Endothelial cell of umbilical vein (primary cell): ENCODE data around the gene GBP3. TPM values are rescaled to one million over a fixed set of nuclear protein-coding genes. Genes with fewer than 3 reads are reported as not detected.

Experiments used
- BruUV-seq: library from RNA; stranded (reverse); fragments of 400-500 nt; replicated peaks from 2 replicates; lab custom pipeline; 2021; lab: Mats Ljungman, UMichigan
- CTCF ChIA-PET: fragments of 300-600, 350-600 bp; sonication (Branson Sonifier 250); formaldehyde crosslinking; loops from one replicate; lab custom pipeline; 2021; ENCODE audit warnings: antibody characterized with exemption, inconsistent platforms; lab: Charles Lee
- POLR2A ChIA-PET: fragments of 300-600, 350-600 bp; sonication (Branson Sonifier 250); formaldehyde crosslinking; loops from one replicate; lab custom pipeline; 2021; ENCODE audit warnings: antibody characterized with exemption, inconsistent platforms; lab: Charles Lee
- DNase-seq: peaks from one replicate; pipeline ENCODE4 v3.0.0-alpha.2; 2011; ENCODE audit warnings: low read depth, low spot score
- FAIRE-seq: peaks from 2 replicates; lab custom pipeline; 2011; peaks lifted over from hg19 to GRCh38; lab: Jason Lieb, UNC
- H2AFZ ChIP-seq: 2 replicates; pipeline ENCODE4 v1.6.0; 2012; ENCODE audit warnings: low read depth, low read length, control low read depth, inconsistent platforms
- H3K27ac ChIP-seq: 2 replicates; pipeline ENCODE4 v1.5.1; 2011; ENCODE audit warnings: low read depth, mild to moderate bottlenecking, control low read depth, low read length, moderate library complexity; ENCODE audit not compliant: insufficient read depth
- H3K27me3 ChIP-seq, 2 experiments: 2 replicates each; pipeline versions ENCODE4 v1.6.0 to v1.6.1; 2011; ENCODE audit warnings: low read length in 2 of 2, mixed read lengths in 1 of 2; ENCODE audit not compliant: control insufficient read depth in 2 of 2, insufficient read depth in 2 of 2
- H3K36me3 ChIP-seq, 2 experiments: 2 replicates in 1 of 2; 3 replicates in 1 of 2; pipeline ENCODE4 v1.5.1; 2011; ENCODE audit warnings: low read length in 2 of 2, mild to moderate bottlenecking in 1 of 2, moderate library complexity in 1 of 2; ENCODE audit not compliant: control insufficient read depth in 2 of 2, insufficient read depth in 2 of 2; ENCODE audit errors: extremely low read depth in 1 of 2
- H3K4me1 ChIP-seq: 3 replicates; pipeline ENCODE4 v1.5.1; 2011; ENCODE audit warnings: mild to moderate bottlenecking, low read length; ENCODE audit not compliant: control insufficient read depth, insufficient read depth; ENCODE audit errors: extremely low read depth
- H3K4me2 ChIP-seq: 2 replicates; pipeline ENCODE4 v1.6.1; 2011; ENCODE audit warnings: low read length, control low read depth, mixed read lengths; ENCODE audit not compliant: insufficient read depth
- H3K4me3 ChIP-seq, 3 experiments: fragments of 200-600 bp in 1 of 3; sonication (generic), shearing (Covaris generic) in 1 of 3; replicated peaks in 1 of 3; 2 replicates each; pipeline ENCODE4 v1.5.1; 2011 to 2016; ENCODE audit warnings: control low read depth in 3 of 3, low read length in 3 of 3, mild to moderate bottlenecking in 2 of 3, inconsistent platforms in 1 of 3, low read depth in 1 of 3, moderate library complexity in 1 of 3; ENCODE audit not compliant: insufficient read depth in 1 of 3
- H3K79me2 ChIP-seq: 2 replicates; pipeline ENCODE4 v1.6.0; 2012; ENCODE audit warnings: low read length, inconsistent platforms; ENCODE audit not compliant: control insufficient read depth, insufficient read depth
- H3K9ac ChIP-seq: replicated peaks from 2 replicates; pipeline ENCODE3; 2011; ENCODE audit warnings: low read length, control low read depth; ENCODE audit not compliant: insufficient read depth; ENCODE audit errors: extremely low read depth
- H3K9me1 ChIP-seq: replicated peaks from 3 replicates; pipeline ENCODE4 v1.6.0; 2011; ENCODE audit warnings: mild to moderate bottlenecking, low read length; ENCODE audit not compliant: control insufficient read depth, insufficient read depth; ENCODE audit errors: extremely low read depth
- H3K9me3 ChIP-seq: replicated peaks from 2 replicates; pipeline ENCODE4 v1.5.1; 2012; ENCODE audit warnings: low read length, inconsistent platforms; ENCODE audit not compliant: control insufficient read depth, insufficient read depth
- H4K20me1 ChIP-seq: replicated peaks from 2 replicates; pipeline ENCODE3; 2011; ENCODE audit warnings: mild to moderate bottlenecking, low read length; ENCODE audit not compliant: control insufficient read depth, insufficient read depth; ENCODE audit errors: extremely low read depth
- CTCF ChIP-seq, 2 donors: IDR thresholded peaks; 1 replicate in 1 of 2; 2 replicates in 1 of 2; pipeline ENCODE4 v1.5.1; 2011; ENCODE audit warnings: low read length in 2 of 2, mild to moderate bottlenecking in 2 of 2, moderate library complexity in 2 of 2, control low read depth in 1 of 2, inconsistent platforms in 1 of 2, low read depth in 1 of 2; ENCODE audit not compliant: insufficient read depth in 1 of 2; ENCODE audit errors: extremely low read depth in 1 of 2
- EZH2 ChIP-seq: IDR thresholded peaks from 2 replicates; pipeline ENCODE4 v1.6.1; 2012; ENCODE audit warnings: borderline replicate concordance, low read depth, mild to moderate bottlenecking, moderate library complexity, low read length, inconsistent platforms; ENCODE audit not compliant: severe bottlenecking
- FOS ChIP-seq: IDR thresholded peaks from 2 replicates; pipeline ENCODE4 v1.6.1; 2011; ENCODE audit warnings: mild to moderate bottlenecking, low read length, moderate library complexity, borderline replicate concordance; ENCODE audit not compliant: insufficient read depth
- GATA2 ChIP-seq: IDR thresholded peaks from 2 replicates; pipeline ENCODE4 v1.7.0; 2011; ENCODE audit warnings: low read depth, mild to moderate bottlenecking, moderate library complexity, mixed read lengths, low read length; ENCODE audit not compliant: insufficient read length, insufficient read depth
- JUN ChIP-seq: IDR thresholded peaks from 2 replicates; pipeline ENCODE4 v1.6.1; 2011; ENCODE audit warnings: borderline replicate concordance, low read depth; ENCODE audit not compliant: insufficient read length, insufficient read depth
- MAX ChIP-seq: IDR thresholded peaks from 2 replicates; pipeline ENCODE4 v1.6.1; 2011; ENCODE audit not compliant: insufficient read depth, insufficient read length
- MYC ChIP-seq: IDR thresholded peaks from one replicate; pipeline ENCODE4 v1.6.1; 2011; ENCODE audit warnings: mild to moderate bottlenecking, low read depth, low read length
- POLR2A ChIP-seq: IDR thresholded peaks from 2 replicates; pipeline ENCODE4 v1.6.1; 2012; ENCODE audit warnings: low read depth, mild to moderate bottlenecking, control low read depth, low read length
- POLR2AphosphoS5 ChIP-seq: IDR thresholded peaks from 2 replicates; pipeline ENCODE4 v1.6.1; 2012; ENCODE audit warnings: low read depth, mild to moderate bottlenecking, control low read depth, low read length, moderate library complexity; ENCODE audit not compliant: insufficient read depth
- dilution Hi-C: fragments of 300-500 bp; cut with MboI; formaldehyde crosslinking; loops from one replicate; pipeline ENCODE4 v1.15.0; 2019; ENCODE audit warnings: low sequenced_read_pairs; ENCODE audit not compliant: extremely low pct_ligation_motif_present
- intact Hi-C: fragments of 100-400 bp; cut with micrococcal nuclease; formaldehyde crosslinking; loops from one replicate; pipeline ENCODE4 v1.10.0; 2022
- polyA plus RNA-seq, 4 experiments: library from polyadenylated mRNA; depleted of rRNA in 3 of 4; stranded (reverse) in 3 of 4; unstranded in 1 of 4; fragments of >200 nt; gene quantifications; 2 replicates each; pipeline versions ENCODE4 v1.2.1 to v1.2.3, GENCODE V29; 2011 to 2012; ENCODE audit warnings: missing spikeins in 1 of 4
- total RNA-seq: library from RNA; stranded (reverse); gene quantifications from 2 replicates; pipeline ENCODE4 v1.2.3, GENCODE V29; 2021

The GBP3 gene
- total and polyA plus RNA-seq, 2 donors (not counting 3 experiments of a cell fraction or from before 2014, with no cell fraction given) = 5.7 to 7.3 TPM

GRCh38 chr1:89063094-89063493 is 40.4 kb upstream of the GBP3 start:
- DNase-seq = no peak
- no peak overlapping the region for H3K9ac ChIP-seq
- no peaks in the 10 kb centered on the region for H3K36me3 ChIP-seq
- H2AFZ ChIP-seq = no peak overlapping the region
- TF ChIP-seq POLR2AphosphoS5 (no peak), JUN (no peak), FOS (no peak), MYC (no peak), MAX (no peak), GATA2 (no peak), EZH2 (no peak), CTCF (IDR thresholded peaks at IDR 0.05; ENCODE audit: extremely low read depth in 1 of 2, insufficient read depth in 1 of 2, low read depth in 1 of 2, low read length in 2 of 2) (no peak), POLR2A (no peak)
- H3K9me1 ChIP-seq = no peaks in the 10 kb centered on the region
- FAIRE-seq = no peak
- no peaks in the 10 kb centered on the region for H3K9me3 ChIP-seq
- H3K4me2 ChIP-seq = no peak overlapping the region
- CTCF ChIA-PET = interaction anchor here (1.0 to 1.7 kb wide), 5 partner anchors 9 to 79 kb away, joined by 3 to 8 read pairs (median 4); no protein-coding TSS in a partner anchor
- no peaks in the 10 kb centered on the region for H3K27me3 ChIP-seq
- no peaks in the 10 kb centered on the region for H4K20me1 ChIP-seq
- H3K79me2 ChIP-seq = no peaks in the 10 kb centered on the region
- BruUV-seq = no TSS peak
- dilution Hi-C loops (no loop called here), intact Hi-C loops (no loop called here)
- H3K27ac ChIP-seq = no peak overlapping the region
- peaks cover 9% of the 10 kb centered on the region for H3K4me1 ChIP-seq
- no peak overlapping the region for H3K4me3 ChIP-seq
- POLR2A ChIA-PET = interaction anchor here (0.9 kb wide), 1 partner anchor 21 kb away, joined by 9 read pairs; no protein-coding TSS in a partner anchor
